SK-N-DZ (cell line): Measurements from ENCODE around the gene GOLPH3.
"Not testable (repeated sequence)": the region's sequence is repeated elsewhere in the genome, so short reads cannot be mapped to it uniquely, and the experiment has no call there.

Source experiments
- DNase-seq: peaks from one replicate; pipeline ENCODE4 v3.0.0-alpha.2; 2015; ENCODE audit warnings: low spot score

Gene GOLPH3

DNA sequence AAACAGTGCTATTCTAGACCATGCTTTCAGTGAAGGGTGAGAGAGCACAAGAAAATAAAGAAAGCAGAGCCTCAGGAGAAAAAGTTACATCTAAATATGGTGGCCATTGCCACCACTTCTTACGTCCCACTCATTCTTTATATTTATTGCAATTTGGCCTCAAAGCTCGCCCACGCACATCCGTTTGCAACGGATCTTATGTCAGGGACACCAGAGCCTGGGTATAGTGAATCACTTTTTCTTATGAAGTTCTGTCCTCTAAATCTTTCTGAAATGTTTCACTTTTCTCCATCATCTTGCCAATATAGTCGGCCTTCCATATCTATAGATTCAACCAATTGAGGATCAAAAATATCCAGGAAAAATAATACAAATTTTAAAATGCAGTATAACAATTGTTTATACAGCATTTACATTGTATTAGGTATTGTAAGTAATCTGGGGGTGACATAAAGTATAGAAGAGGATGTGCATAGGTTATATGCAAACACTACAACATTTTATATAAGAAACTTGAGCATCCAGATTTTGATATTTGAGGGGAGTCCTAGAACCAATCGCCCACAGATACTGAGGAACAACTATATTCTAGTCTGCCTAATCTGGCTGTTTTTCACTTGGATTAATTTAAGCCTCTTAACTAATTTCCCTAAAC is 35.2 kb downstream of the GOLPH3 start:
- DNase-seq = no peak

DNA sequence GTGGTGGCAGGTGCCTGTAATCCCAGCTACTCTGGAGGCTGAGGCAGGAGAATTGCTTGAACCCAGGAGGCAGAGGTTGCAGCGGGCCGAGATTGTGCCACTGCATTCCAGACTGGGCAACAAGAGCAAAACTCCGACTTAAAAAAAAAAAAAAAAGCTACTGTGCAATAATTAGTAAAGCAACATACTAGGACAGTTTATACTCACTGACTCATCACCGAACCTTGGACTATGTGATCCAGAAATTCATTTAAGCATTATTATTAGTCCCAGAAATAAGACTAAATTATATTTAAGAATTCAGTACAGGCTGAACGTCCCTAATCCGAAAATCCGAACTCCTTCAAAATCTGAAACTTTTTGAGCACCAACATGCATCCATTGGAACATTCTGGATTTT is 37.8 kb downstream of the GOLPH3 start:
- DNase-seq = no peak

DNA sequence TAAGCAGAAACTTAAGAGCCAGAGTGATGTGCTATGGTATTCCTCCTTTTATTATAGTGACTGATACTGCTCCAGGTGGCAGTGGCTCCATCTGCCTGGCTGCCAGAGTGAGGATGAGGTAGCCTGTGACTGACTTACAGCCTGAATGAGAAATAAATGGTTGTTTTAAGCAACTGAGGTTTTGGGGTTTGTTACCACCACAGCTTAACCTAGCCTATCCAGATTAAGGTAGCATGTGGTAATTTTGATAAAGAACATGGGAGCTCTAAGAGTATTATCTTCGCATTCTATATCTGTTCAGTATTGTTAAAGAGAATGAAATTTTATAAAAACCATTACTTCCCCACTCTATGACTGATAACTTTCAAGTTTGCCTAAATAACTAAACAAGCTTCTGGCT is 39.0 kb downstream of the GOLPH3 start:
- DNase-seq = no peak

DNA sequence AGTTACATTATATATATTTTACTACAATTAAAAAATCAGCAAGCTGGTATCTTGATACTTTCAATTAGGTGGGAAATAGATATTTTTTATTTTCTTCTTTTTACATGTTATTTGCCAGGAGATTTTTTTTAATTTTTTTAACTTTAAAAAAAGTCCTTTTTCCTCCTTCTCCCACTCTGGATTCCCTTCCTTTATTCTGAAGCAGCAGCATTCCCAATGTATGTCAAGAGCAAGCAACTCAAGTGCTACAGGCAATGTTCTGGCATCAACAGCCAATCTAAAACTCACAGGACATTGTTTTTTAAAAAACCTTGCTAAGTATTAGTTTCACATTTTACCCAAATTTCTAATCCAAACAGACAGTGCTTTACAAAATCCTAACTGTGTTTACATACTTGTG is 41.4 kb downstream of the GOLPH3 start:
- DNase-seq = no peak

DNA sequence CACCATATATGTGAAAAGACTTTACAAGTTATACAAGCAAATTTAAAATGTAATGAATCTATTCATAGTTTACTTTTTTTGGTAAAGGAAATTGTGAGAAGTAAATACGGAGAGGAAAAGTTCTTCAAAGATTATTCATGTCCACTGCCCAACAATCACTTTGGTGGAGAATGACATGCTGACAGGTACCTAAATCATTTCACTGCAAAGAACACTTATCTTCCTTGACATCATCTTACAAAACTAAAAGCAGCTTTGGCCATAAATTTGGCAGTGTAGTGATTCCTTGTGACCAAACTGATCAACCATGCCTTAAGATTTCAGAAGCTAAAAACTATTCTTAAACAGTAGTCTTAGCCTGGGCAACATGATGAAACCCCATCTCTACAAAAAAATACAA is 42.5 kb downstream of the GOLPH3 start:
- no peak for DNase-seq

DNA sequence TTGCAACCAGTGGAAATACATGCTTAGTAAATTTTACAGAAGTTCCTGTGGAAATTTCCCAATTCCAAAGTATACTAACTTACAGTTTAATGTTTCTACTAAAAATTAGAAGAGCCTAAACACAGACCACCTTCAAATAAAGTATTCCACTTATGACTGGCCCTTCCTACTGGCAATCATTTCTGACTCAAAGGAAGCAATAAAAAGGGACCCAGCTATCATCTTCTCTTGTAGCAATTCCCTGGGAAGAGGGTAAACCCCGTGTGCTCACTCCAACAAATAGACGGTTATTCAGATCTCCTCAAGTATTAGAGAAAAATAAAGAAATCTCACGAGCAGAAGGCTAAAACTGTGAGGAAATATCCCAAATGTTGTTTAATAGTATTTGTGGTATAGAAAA is 43.3 kb downstream of the GOLPH3 start:
- DNase-seq = no peak

DNA sequence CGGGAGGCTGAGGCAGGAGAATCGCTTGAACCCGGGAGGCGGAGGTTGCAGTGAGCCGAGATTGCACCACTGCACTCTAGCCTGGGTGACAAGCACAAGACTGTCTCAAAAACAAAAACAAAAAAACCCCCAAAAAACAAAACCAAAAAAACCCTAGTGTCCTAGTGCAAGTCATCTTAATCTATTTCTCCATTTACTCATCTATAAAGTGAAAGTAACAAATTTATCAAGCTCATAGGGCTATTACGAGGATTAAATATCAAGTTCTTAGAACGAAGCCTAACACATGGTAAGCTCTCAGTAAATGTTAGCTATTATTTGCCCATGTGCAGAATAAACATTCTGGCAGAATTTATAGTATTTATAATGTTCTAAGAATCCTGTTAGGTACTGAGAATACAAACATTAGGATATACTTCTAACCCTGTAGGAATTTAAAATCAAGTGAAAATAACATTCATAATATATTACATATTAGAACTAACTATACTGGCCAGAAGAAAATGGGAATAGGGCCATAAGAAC is 45.0 kb downstream of the GOLPH3 start:
- no peak for DNase-seq

DNA sequence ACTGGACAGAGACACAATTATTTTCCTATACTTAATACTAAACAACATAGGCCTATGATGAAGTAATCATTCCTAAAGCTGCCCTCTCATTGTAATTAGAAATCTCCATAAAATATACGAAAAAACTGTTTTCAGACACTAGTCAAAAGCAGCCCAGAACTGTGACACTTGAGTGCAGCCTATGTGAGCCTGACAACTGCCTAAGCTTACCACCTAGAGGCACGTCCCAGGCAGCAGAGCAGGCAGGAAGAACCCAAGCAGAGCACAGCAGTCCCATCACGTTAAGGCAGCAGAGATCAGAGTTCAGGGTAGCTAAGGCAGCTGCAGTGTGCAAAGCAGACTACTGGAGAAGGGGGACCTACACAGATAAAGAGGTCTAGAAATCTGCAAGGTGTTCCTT is 46.4 kb downstream of the GOLPH3 start:
- no peak for DNase-seq

DNA sequence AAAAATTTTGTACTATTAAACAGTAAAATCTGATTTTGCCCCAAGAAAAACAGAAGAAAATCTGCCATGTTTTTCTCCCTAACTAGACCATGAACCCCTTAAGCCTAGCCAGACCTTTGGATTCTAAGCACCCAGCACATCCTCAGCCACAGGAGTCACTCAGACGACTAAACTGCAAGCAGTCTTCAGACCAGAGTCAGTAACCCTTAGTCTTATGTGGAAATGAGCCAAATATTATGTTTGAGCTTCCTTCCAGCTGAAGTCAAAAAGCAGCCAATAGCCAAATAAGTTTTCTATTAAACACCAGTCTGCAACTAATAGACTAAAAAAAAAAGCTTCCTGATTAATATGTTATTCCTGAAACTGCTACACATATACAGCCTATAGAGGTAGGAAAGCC is 47.4 kb downstream of the GOLPH3 start:
- no peak for DNase-seq

DNA sequence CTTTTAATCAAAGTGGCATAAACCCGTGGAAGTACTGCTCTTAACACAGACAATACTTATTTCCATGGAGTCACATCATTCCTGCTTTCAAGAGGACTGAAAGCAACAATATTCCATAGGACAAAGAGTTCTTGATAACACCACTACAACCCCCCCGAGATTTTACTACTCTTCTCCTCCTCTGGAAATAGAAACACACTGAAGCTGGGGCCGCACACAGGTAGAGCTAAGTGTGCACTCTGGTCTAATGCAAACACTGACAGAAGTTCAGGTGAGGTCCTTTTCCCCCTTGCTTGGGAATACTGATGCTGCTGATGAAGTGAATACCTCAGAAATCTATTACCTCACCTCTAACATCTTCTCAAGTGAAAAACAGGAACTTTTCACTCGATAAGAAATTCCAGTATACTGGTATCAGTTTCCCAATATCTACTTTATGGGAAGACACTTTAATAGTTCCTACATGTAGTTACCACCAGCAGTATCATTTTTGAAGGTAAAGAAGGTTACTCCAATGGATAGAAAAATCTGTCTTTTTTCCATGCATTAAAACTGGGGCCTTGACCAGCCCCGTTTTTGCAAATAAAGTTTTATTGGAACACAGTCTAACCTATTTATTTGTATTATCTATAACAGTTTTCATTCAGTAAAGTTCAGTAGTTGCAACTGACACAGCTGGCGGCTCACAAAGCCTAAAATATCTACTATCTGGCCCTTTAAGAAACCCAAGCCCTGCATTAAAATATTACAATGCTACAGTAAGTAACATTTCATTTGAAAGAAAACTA is 50.0 kb downstream of the GOLPH3 start:
- no peak for DNase-seq

DNA sequence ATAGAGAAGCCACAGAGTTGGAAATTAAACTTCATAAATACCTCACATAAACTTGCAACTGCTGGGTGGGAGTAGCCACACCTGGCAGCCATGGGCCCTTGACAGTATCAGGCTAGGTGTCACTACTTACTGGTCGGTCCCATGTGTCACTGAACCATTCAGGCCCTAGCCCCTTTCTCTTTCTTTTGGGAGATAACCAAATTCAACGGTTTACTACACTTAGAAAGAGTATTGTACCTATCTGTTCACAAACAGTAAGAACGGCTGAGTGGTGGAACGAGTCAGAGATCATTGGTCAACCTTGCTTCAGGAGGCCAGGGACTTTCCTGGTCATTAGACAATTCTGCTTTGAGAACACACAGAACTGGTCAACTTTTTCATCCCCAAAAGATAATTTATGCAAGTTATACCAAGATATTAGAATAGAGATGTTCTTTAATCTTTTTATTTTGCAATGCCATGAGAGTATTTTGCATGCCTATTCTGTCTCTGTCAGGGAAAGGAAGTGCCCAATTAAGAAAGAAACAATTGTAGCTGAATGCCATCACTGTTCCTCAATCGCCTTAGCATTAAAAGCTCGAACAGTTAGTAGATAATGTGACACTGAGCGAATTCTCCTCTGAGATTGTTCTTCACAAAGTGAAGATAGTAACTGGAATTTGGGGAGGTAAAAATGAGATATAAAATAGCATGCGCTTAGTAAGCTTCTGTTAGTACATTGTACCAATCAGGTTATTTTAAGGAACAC is 50.9 kb downstream of the GOLPH3 start:
- no peak for DNase-seq

DNA sequence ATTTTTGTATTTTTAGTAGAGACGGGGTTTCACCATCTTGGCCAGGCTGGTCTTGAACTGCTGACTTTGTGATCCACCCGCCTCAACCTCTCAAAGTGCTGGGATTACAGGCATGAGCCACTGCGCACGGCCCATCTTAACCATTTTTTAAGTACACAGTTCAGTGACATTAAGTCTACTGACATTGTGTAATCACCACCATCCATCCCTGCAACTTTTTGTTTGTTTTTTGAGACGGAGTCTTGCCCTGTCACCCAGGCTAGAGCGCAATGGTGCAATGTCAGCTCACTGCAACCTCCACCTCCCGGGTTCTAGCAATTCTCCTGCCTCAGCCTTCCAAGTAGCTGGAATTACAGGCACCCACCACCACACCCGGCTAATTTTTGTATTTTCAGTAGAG is 55.2 kb downstream of the GOLPH3 start:
- not testable (repeated sequence) for DNase-seq

DNA sequence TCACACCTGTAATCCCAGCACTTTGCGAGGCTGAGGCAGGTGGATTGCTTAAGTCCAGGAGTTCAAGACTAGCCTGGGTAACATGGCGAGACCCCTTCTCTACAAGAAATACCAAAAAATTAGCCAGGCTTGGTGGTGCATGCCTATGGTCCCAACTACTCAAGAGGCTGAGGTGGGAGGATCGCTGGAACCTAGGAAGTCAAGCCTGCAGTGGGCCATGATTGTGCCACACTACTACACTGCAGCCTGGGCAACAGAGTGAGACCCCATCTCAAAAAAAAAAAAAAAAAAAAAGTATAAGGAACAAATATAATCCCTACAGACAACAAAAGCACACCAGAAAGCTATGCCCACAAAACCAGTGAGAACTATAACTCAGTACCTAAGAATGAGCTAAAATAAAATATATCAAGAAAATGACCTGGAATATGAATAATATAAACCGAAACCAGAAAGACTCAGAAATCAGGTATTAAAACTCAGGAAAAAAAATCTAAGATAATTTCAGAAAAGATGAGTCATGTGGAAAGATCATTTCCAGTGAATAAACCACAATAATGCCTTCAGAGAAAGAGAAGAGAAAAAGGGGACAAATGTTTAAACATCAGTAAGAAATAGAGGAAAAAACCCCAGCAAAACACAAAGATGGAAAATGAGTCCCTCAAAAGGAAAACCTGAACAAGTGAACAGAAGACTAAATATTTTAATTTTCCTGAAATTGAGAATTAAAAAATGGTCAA is 57.4 kb downstream of the GOLPH3 start:
- DNase-seq = no peak

DNA sequence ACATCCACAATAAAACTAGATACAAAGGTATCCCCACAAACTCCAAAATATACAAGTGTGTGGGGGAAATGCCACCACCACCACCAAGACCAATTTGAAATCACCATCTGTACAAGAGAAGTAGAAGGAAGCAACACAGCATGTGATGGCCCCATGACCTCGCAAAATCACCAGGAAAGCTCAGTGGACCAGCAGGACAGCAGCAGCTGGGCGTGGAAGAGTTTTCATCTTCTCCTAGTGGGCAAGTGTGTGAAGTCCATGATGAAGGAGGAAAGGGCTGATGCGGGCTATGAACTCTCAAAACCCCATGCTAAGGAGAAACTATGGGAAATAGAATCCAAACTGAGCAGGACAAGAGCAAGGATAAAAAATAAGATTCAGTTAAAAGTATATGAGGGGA is 58.1 kb downstream of the GOLPH3 start:
- DNase-seq = no peak

DNA sequence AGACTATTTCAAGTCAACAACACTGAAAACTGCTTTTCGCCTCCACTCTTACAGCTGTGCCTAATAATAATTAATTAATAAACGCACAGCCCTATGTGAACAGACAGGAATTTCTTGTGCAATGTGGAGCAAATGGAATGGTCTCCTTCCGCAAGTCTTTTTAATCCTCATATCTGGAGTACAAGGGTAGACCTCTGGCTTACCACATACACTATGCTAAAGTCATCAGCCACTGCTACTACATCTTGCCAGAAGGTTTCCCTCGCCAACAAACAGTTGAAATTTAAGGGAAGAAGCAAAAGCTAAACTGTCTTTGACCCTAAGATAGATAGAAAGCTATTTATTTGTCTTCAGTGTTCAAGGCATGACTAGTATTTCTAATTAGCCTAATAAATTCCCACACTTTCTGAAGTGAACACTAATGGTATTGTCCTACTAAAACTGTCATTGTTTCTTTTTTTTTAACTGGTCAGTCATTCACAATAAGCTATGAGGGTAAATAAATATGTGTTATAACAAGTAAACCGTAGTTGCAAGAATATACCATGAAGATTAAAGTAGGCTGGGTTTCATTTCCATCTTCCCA is 63.9 kb downstream of the GOLPH3 start:
- DNase-seq = no peak

DNA sequence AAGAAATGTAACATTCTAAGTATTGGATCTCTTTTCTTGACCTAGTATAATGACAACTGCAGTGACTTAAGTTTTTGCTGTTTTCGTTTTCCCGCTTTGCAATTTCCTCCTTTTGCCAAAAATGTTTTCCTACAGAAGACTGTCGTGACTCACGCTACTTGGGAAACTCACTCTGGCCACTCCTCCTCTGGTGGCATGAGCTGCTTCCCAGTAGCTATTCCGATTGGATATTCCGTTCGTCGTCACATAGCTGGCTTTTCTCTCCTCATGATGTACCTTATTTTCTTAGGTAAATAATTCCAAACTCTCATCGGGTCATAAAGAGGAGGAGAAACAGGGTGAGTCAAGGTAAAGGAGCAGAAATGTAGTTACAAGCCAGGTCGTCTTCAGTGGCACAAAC is 64.9 kb downstream of the GOLPH3 start:
- no peak for DNase-seq

DNA sequence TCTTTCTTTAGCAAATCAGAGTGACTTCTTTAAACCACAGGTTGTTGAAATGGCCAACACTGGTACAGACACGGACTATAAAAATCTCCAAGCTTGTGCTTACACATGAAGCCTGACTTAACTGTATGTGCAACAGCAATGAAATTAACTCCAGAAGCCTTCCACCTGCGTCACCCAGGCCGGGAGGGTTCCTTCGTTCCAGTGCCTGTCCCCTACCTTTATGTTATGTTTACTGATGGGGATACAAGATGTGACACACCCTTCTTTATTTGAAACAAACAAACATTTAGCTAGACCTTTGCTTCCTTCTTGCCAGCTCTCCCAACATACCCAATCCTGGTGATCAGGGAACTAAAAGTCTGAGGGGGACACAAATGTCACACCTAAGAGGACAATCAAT is 66.0 kb downstream of the GOLPH3 start:
- DNase-seq = no peak

DNA sequence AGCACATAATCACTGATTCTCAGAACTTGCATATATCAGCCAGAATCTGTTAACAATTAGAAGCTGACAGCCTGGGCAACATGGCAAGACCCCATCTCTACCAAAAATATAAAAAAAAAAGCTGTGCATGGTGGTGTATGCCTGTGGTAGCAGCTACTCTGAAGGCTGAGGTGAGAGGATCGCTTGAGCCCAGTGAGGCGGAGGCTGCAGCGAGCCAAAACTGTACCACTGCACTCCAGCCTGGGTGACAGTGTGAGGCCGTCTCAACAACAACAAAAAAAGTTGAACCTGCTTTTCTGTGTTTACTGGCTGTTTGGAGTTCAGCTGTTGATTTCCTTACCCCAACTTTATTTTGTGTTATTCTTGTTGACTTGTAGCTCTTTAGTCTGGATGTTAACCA is 66.8 kb downstream of the GOLPH3 start:
- no peak for DNase-seq

DNA sequence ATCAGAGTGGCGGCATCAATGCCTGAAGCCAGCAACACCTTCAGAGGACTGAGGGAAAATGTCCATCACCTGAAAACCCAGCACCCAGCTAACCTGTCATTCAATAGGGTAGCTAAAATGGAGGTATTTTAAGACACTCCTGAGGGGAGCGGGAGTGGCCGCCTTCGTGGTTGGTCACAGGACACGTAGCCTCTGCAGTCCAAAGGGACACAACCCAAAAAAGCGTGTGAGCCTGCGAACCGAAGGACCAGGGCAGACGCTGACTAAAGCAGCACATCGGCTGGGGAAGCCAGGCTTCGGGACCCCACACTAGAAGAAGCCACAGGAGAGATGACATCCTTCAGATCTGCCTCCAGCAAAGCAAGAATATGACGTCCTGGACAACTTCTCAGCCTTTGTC is 70.6 kb downstream of the GOLPH3 start:
- DNase-seq = no peak

DNA sequence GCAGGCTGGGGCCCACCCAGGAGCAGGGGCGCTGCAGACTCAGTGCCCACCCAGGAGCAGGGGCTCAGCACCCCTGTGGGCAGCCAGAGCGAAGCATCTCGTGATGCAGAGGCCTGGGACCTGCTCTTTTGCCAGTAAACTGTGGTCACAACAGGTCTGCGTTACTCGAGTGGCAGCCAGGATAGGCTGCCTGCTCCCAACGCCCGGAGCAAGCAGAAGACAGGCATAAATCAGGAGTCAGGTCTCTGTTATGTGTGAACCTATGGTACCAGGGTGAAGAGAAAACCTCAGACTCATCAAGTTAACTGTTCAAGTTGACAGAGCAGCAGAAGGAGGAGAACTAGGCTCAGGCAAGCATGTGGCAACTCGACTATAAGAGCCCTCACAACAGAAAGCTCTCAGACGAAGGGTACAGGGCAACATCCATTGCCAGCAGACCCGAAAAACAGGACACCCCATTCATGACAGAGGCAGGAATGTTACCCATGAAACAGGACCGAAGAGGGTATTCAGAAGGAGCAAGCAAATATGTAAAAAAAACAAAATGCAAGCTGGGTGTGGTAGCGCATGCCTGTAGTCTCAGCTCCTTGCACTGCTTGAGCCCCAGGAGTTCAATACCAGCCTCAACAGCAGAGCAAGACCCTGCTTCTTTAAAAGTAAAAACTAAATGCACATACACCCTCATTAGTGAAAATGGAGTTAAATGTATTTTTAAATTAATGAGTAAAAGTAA is 71.7 kb downstream of the GOLPH3 start:
- no peak for DNase-seq
